ENCODE data around the gene FAR1.

Gene FAR1

DNA sequence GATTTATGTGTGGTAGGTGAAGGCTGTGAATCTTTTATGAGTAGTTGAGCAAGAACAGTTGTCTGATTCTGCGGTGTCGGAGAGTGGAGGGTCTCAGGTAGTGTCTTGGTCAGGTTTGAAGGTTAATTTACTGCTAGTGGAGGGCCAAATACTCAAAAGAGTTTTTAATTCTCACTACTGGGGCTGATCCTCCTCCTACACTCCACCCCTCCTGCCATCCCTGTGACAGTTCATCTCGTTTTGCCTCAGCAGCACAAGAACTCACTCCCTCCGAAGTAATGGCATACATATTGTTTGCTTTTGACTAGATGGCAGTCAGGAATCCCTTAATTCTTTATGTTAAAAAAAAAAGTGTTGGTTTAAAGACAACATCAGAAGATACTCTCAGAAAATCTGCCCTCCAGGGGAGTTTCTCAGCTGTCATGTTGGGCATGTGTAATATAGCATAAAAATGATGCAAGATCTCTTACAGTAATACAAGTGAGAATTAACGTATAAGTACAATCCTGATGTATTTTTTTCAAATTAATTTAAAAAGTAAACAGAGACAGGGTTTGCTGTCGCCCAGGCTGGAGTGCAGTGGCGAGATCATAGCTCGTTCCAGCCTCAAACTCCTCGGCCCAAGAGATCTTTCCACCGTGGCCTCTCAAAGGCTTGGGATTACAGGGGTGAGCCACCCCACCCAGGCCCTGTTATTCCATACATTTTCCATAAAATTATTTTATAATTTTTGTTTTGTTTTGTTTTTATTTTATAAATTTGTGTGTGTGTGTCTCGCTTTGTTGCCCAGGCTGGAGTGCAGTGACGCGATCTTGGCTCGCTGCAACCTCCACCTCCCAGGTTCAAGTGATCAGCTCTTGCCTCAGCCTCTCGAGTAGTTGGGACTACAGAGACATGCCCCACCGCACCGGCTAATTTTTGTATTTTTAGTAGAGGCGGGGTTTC is 1.3 kb downstream of the FAR1 start:
- TF ChIP-seq, protein P1, sequence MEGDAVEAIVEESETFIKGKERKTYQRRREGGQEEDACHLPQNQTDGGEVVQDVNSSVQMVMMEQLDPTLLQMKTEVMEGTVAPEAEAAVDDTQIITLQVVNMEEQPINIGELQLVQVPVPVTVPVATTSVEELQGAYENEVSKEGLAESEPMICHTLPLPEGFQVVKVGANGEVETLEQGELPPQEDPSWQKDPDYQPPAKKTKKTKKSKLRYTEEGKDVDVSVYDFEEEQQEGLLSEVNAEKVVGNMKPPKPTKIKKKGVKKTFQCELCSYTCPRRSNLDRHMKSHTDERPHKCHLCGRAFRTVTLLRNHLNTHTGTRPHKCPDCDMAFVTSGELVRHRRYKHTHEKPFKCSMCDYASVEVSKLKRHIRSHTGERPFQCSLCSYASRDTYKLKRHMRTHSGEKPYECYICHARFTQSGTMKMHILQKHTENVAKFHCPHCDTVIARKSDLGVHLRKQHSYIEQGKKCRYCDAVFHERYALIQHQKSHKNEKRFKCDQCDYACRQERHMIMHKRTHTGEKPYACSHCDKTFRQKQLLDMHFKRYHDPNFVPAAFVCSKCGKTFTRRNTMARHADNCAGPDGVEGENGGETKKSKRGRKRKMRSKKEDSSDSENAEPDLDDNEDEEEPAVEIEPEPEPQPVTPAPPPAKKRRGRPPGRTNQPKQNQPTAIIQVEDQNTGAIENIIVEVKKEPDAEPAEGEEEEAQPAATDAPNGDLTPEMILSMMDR (IDR thresholded peaks at IDR 0.05; ENCODE audit: low read depth, low read length): no peak
- DNase-seq (ENCODE audit: low read depth in 2 of 2): peak in 1 of 2 donors; percentile 17
- peak overlapping the region; percentile 73 to 81 for H3K4me3 ChIP-seq (replicated peaks in 1 of 2; ENCODE audit: low read depth in 2 of 2, low read length in 2 of 2)

DNA sequence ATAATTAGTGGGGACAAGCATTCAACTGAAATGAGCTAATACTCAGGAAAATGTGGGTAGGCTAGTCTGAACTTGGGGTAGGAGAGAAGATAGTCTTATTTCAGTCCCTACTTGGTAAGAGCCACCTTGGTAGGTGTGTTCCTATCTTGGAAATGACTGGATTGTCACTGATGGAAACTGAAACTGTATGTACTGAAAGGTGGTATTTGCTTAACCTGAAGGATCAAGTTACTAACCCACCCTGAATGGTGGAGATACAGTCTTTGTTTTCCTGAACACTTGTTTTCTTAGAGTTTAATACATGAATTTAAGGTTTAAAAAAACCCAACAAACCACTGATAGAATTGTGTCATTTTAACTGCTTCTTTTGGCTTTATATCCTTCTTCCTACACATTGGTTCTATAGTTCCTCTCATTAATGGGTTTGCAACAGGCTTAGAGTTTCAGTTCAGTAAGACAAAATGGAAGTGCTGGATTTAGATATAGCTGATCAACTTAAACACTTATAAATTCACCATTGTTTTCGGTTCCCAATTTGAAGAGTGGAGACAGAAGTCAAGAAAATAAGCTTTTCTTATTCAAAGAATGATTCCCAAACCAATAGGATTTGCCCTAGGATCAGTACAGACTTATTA is 4.2 kb downstream of the FAR1 start:
- no peak overlapping the region for H3K4me3 ChIP-seq (replicated peaks in 1 of 2; ENCODE audit: low read depth in 2 of 2, low read length in 2 of 2)
- TF ChIP-seq, protein P1 (IDR thresholded peaks at IDR 0.05; ENCODE audit: low read depth, low read length): no peak
- no peak for DNase-seq (ENCODE audit: low read depth in 2 of 2)

DNA sequence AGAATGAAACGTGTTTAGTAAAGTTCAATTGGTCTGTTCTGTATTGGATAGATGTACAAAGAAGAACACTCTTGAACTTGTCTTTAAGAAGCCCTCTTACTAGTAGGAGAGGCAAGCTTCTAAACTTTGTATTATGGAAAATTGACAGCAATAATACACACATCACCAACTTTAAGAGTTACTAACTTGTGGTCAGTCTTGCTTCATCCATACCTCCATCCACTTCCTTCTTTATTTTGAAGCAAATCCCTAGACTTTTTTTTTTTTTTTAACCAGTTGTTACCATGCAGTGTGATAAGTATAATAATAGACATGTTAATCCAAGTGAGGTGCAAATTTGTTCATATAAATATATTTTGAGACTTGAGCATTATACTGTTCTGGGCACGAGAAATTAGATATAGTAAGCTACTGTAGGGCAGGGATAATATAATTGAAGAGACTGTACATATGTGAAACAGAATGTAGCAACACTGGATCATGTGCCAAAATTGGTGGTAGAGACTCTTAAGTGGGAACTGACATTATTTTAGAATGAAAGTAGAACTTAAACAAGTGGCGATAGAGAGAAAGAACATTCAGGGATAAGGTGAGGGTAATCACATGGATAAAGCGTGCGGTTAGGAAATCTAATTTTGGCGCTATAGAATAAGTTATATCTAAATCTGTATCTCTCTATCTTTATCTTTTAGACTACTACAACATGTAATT is 6.5 kb downstream of the FAR1 start:
- TF ChIP-seq, protein P1 (IDR thresholded peaks at IDR 0.05; ENCODE audit: low read depth, low read length): no peak
- no peak overlapping the region for H3K4me3 ChIP-seq (replicated peaks in 1 of 2; ENCODE audit: low read depth in 2 of 2, low read length in 2 of 2)
- DNase-seq (ENCODE audit: low read depth in 2 of 2): peak in 1 of 2 donors; percentile 36

DNA sequence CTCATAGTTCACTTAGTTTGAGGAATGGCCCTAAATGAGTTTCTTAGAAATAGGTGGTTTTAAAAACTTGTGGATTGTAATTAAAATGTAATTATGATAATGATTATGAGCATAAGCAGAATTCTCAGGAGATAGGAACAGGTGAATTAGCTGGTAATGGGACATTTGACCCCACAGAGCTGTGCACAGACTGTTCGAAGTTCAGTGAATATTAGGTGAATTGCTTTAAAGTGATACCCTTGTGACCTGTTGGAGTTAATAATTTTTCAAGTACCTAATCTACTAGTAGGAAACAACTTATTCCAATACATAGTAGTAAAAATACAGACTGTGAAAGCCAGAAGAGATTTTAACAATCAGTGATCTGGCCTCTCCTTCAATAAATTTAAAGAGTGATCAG is 8.1 kb downstream of the FAR1 start:
- DNase-seq (ENCODE audit: low read depth in 2 of 2): no peak
- TF ChIP-seq, protein P1 (IDR thresholded peaks at IDR 0.05; ENCODE audit: low read depth, low read length): no peak
- no peak overlapping the region for H3K4me3 ChIP-seq (replicated peaks in 1 of 2; ENCODE audit: low read depth in 2 of 2, low read length in 2 of 2)

DNA sequence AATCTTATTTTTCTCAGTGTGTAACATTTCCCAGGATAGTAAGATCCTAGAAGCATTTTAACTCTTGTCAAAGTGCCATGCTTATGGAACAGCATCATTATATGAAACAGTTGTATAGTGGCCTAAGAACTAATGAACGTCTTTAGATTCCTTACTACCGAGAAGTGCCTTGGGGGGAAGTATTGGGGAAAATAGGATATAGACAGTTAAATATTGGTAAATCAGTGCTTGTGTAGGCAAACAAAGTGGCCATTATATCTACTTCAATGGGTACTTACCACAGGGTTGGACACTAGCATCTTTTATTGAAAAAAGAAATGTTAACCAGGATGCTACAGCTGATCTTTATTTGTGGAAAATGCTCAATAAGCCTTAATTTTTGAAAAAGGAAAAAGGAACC is 11.3 kb downstream of the FAR1 start:
- no peak overlapping the region for H3K4me3 ChIP-seq (replicated peaks in 1 of 2; ENCODE audit: low read depth in 2 of 2, low read length in 2 of 2)
- DNase-seq (ENCODE audit: low read depth in 2 of 2): no peak
- TF ChIP-seq, protein P1 (IDR thresholded peaks at IDR 0.05; ENCODE audit: low read depth, low read length): no peak

DNA sequence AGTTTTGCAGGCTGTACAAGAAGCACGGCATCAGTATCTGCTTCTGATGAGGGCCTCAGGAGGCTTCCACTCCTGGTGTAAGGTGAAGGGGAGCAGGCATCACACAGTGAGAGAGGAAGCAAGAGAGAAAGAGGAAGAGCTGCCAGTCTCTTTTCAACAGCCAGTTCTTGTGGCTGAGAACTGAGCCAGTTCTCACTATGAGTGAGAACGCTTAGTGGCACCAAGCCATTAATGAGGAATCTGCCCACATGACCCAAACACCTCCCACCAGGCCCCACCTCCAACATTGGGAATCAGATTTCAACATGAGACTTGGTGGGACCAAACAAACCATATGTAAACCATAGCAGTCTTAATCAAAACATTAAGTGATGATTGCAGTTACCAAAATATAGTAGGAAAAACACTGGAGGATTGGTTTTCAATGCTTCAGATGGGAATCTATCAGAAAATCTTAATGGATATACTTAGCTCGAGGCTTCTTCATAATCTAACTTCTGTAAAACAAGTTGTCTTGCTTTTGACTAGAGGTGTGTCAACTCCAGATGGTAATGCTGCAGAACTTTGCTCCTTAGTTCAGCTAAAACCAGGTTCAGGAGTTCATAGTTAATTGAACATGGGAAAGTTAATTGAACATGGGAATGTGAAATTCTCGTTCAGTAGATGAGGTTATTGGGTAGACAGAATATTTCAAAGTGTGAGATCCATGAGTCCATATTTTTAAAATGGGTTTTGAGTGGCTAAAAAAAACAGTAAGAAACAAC is 12.2 kb downstream of the FAR1 start:
- DNase-seq (ENCODE audit: low read depth in 2 of 2): peak in 1 of 2 donors; percentile 32
- TF ChIP-seq, protein P1 (IDR thresholded peaks at IDR 0.05; ENCODE audit: low read depth, low read length): no peak
- no peak overlapping the region for H3K4me3 ChIP-seq (replicated peaks in 1 of 2; ENCODE audit: low read depth in 2 of 2, low read length in 2 of 2)
